Peyer's patch (tissue), 4 donors: ENCODE data around the gene ETV6. TPM values are rescaled to one million over a fixed set of nuclear protein-coding genes. Genes with fewer than 3 reads are reported as not detected.

Experiments used
- DNase-seq, 3 donors: peaks; one replicate each; pipeline ENCODE4 v3.0.0-alpha.2; 2017 to 2019
- H3K27ac ChIP-seq, 4 donors: fragments of 200-600 bp; sonication (generic); one replicate each; pipeline ENCODE4 v1.5.1; 2016 to 2019
- H3K27me3 ChIP-seq, 2 donors: fragments of 200-600 bp; sonication (generic); one replicate each; pipeline ENCODE4 v1.5.1; 2019
- H3K36me3 ChIP-seq, 3 donors: fragments of 200-600 bp; sonication (generic); one replicate each; pipeline ENCODE4 v1.5.1; 2016 to 2019
- H3K4me1 ChIP-seq, 4 donors: fragments of 200-600 bp; sonication (generic); one replicate each; pipeline ENCODE4 v1.5.1; 2016 to 2019
- H3K4me3 ChIP-seq, 4 donors: fragments of 200-600 bp; sonication (generic); 1 replicate in 3 of 4; 2 replicates in 1 of 4; pipeline ENCODE4 v1.5.1; 2016 to 2019; ENCODE audit warnings: mild to moderate bottlenecking in 1 of 4
- H3K9me3 ChIP-seq, 4 donors: fragments of 200-600 bp; sonication (generic); one replicate each; pipeline ENCODE4 v1.5.1; 2016 to 2019; ENCODE audit warnings: mild to moderate bottlenecking in 1 of 4
- CTCF ChIP-seq, 6 experiments: fragments of 450-650 bp in 4 of 6; fragments of 200-600 bp in 2 of 6; sonication (generic) in 1 of 6; IDR thresholded peaks; one replicate each; pipeline ENCODE4 v1.5.1; 2017 to 2019; ENCODE audit warnings: antibody characterized with exemption in 6 of 6, mild to moderate bottlenecking in 3 of 6, moderate library complexity in 1 of 6
- POLR2A ChIP-seq, 2 donors: fragments of 450-650 bp; IDR thresholded peaks; one replicate each; pipeline ENCODE4 v1.5.1; 2017; ENCODE audit warnings: antibody characterized with exemption in 2 of 2, mild to moderate bottlenecking in 2 of 2, moderate library complexity in 2 of 2
- total RNA-seq, 4 donors: library from RNA; depleted of rRNA; stranded (reverse); fragments of >200 nt; gene quantifications; one replicate each; pipeline ENCODE4 v1.1.0, GENCODE V29; 2016

ETV6 gene
- total RNA-seq, 4 donors from 2014 or later = 35.4 to 49.5 (median 42.2) TPM

DNA sequence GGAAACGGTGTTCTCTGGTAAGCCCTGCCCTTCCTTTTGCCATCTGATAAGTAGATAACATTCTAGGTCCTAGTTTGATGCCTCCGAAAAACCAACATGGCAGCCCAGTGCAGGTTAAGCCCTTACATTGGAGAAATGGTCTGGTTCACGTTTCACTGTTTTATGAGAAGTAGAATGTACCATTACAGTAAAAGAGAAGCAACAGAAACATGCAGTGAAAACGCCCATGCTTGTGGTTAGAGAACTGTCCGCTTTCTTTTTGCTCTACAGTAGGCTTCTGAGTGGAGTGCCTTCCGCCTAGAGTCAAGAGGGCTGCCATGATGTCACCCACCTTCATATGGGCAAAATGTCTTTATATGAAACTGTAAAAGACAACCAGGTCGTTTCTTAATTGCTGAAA lies 230.9 kb downstream of the ETV6 start:
- peaks cover 0 to 16% (median 0%) of the 10 kb centered on the region in 3 donors for H3K36me3 ChIP-seq
- DNase-seq = no peak
- no peaks in the 10 kb centered on the region for H3K27me3 ChIP-seq
- TF ChIP-seq CTCF (IDR thresholded peaks at IDR 0.05) (no peak), POLR2A (IDR thresholded peaks at IDR 0.05) (no peak)
- peaks cover 0 to 80% (median 7%) of the 10 kb centered on the region in 4 donors for H3K4me1 ChIP-seq
- H3K27ac ChIP-seq = no peak overlapping the region
- H3K4me3 ChIP-seq = no peak overlapping the region
- no peaks in the 10 kb centered on the region for H3K9me3 ChIP-seq

DNA sequence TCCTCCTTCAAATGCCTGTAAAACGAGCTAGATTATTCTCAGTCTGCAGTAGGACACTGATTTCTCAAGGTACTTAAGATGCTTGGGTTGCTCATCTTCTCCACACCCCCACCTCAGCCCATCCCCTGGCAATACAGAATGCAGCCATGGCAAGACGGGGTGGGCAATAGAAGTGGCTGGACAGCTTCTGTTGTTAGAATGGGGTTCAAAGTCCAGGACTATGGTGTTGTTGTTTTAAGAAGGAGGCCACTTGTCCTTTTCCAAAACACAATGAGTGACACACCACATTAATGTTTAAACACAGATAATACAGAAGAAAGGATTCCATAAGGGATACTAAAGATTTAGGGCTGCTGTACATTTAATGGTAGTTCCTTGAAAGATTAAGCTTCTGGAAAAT lies 232.4 kb downstream of the ETV6 start:
- Histone ChIP-seq H3K36me3 (peaks cover 0 to 16% (median 0%) of the 10 kb centered on the region in 3 donors), H3K27me3 (no peaks in the 10 kb centered on the region), H3K4me1 (peaks cover 0 to 78% (median 8%) of the 10 kb centered on the region in 4 donors), H3K27ac (peak overlapping the region in 3 of 4 donors; percentile 46 to 73 (median 73)), H3K4me3 (no peak overlapping the region), H3K9me3 (no peaks in the 10 kb centered on the region)
- no peak for DNase-seq
- TF ChIP-seq POLR2A (IDR thresholded peaks at IDR 0.05) (no peak), CTCF (IDR thresholded peaks at IDR 0.05) (no peak)

DNA sequence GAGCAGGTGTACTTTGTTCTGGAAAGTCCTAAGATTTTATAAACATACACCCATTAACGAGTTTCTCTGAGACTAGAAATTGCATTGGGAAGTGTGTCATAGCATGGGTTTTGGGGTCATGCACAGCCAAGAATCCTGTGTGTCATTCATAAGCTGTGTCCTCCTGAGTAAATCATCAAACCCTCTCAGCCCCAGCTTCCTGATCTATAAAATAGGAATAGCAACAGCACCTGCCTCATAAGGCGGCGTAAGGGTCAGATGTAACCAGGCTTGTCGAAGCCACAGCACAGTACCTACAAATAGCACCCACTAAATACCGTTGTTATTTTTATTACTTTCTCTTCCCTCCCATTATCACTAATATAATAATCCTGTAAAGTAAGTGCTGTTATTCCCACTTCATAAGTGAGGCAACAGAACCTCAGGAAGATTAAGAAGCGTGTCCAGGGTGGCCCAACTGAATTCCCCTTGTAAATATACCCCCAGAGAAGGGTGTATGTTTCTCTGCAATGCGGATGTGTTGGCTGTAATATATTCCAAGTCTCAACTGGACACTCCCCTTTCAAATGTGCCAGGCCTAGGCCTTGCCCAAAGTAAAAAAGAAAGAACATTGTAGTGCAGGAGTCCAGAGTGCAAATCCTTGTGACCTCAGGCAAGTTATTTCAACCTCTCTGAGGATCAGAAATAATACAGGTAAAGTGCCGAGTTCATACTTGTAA lies 233.0 kb downstream of the ETV6 start:
- H3K4me3 ChIP-seq = no peak overlapping the region
- H3K4me1 ChIP-seq = peaks cover 0 to 74% (median 8%) of the 10 kb centered on the region in 4 donors
- no peak for DNase-seq
- peaks cover 0 to 18% (median 0%) of the 10 kb centered on the region in 3 donors for H3K36me3 ChIP-seq
- TF ChIP-seq CTCF (IDR thresholded peaks at IDR 0.05) = no peak
- TF ChIP-seq POLR2A (IDR thresholded peaks at IDR 0.05) = no peak
- H3K27me3 ChIP-seq = no peaks in the 10 kb centered on the region
- peak overlapping the region in 3 of 4 donors; percentile 46 to 73 (median 73) for H3K27ac ChIP-seq
- H3K9me3 ChIP-seq = no peaks in the 10 kb centered on the region

DNA sequence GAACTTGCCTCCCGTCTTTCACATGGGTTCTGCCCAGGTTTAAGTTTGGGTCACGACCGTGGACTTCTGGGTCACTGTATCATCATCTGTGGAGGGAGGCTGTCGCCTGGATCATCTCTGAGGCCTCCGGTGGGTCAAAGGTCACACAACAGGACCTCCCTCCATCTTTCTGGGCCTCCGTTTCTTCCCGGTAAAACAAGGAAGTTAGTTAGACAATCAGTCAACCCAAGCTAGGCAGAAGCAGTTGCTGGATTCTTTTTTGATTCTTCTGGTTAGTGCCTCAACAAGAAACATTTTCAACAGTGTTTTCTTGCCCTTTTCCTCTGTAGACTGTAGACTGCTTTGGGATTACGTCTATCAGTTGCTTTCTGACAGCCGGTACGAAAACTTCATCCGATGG lies 234.6 kb downstream of the ETV6 start:
- Histone ChIP-seq H3K27me3 (no peaks in the 10 kb centered on the region), H3K27ac (peak overlapping the region in 3 of 4 donors; percentile 63 to 79 (median 73)), H3K4me3 (no peak overlapping the region), H3K9me3 (no peaks in the 10 kb centered on the region), H3K36me3 (peaks cover 0 to 32% (median 0%) of the 10 kb centered on the region in 3 donors), H3K4me1 (peaks cover 0 to 58% (median 8%) of the 10 kb centered on the region in 4 donors)
- TF ChIP-seq CTCF (IDR thresholded peaks at IDR 0.05) (no peak), POLR2A (IDR thresholded peaks at IDR 0.05) (no peak)
- DNase-seq = no peak

DNA sequence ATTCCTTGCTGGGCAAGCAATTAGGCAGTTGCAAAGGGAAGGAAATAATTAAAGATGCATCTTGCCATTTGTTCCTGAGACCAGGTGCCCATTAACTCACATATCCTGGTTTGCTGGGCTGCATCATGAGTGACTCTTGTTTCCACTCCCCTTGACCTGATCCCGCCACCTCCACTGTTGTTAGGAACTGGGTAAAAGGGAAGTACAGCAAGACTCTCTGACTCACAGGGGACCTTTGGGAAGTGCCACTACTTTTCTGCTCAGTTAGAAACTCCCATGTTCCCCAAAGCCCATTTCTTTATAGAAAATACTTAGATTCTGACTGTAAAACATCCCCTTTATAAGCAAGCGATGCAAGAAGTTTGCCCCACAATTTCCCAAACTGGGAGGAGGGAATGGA lies 235.2 kb downstream of the ETV6 start:
- Histone ChIP-seq H3K4me3 (no peak overlapping the region), H3K4me1 (peaks cover 0 to 54% (median 8%) of the 10 kb centered on the region in 4 donors), H3K36me3 (peaks cover 0 to 34% (median 0%) of the 10 kb centered on the region in 3 donors), H3K27ac (peak overlapping the region in 3 of 4 donors; percentile 63 to 79 (median 73)), H3K27me3 (no peaks in the 10 kb centered on the region), H3K9me3 (no peaks in the 10 kb centered on the region)
- TF ChIP-seq POLR2A (IDR thresholded peaks at IDR 0.05) (no peak), CTCF (IDR thresholded peaks at IDR 0.05) (no peak)
- DNase-seq = no peak
